ENCODE data around the gene CCER1. TPM values are rescaled to one million over a fixed set of nuclear protein-coding genes. Genes with fewer than 3 reads are reported as not detected.

The CCER1 gene
- total RNA-seq, 1 experiment from 2014 or later, result not detected

- no peaks in the 10 kb centered on the region for H3K9me3 ChIP-seq (ENCODE audit: control insufficient read depth, insufficient read depth, low read depth, low read length)
- H3K27ac ChIP-seq (ENCODE audit: low read length), result no peak overlapping the region
- no peak overlapping the region for H3K4me3 ChIP-seq (ENCODE audit: low read depth in 2 of 2, low read length in 2 of 2)
- ATAC-seq (no peak), DNase-seq (ENCODE audit: low read depth, low spot score) (peak; percentile 5)
- ChIA-PET CTCF (no interaction called here), POLR2A (no interaction called here)
- H3K4me1 ChIP-seq (ENCODE audit: control insufficient read depth, insufficient read depth, low read length), result no peaks in the 10 kb centered on the region
- H3K36me3 ChIP-seq (ENCODE audit: control insufficient read depth, insufficient read depth, low read length), result no peaks in the 10 kb centered on the region
- TF ChIP-seq TCF7L2 (IDR thresholded peaks at IDR 0.05; ENCODE audit: low read depth, low read length), result no peak
- peak; percentile 73 for TF ChIP-seq CTCF (IDR thresholded peaks at IDR 0.05)
- in situ Hi-C loops (cut with HindIII; ENCODE audit: low pct_unique_long_range_greater_than_20kb, low sequenced_read_pairs), result no loop called here
- intact Hi-C loops (cut with micrococcal nuclease; ENCODE audit: unreplicated experiment), result no loop called here
- no peaks in the 10 kb centered on the region for H3K27me3 ChIP-seq (ENCODE audit: control insufficient read depth, insufficient read depth, low read length)
- BruUV-seq (replicated peaks), result no TSS peak
Measured at GRCh38 chr12:90909069-90909770, 45.8 kb downstream of the CCER1 start.

- TF ChIP-seq CTCF (IDR thresholded peaks at IDR 0.05) (no peak), POLR2AphosphoS5 (IDR thresholded peaks at IDR 0.05; ENCODE audit: low read depth, low read length) (no peak), TCF7L2 (IDR thresholded peaks at IDR 0.05; ENCODE audit: low read depth, low read length) (no peak)
- in situ Hi-C loops (cut with HindIII; ENCODE audit: low pct_unique_long_range_greater_than_20kb, low sequenced_read_pairs) (no loop called here), intact Hi-C loops (cut with micrococcal nuclease; ENCODE audit: unreplicated experiment) (no loop called here)
- ChIA-PET POLR2A (no interaction called here), CTCF (no interaction called here)
- Histone ChIP-seq H3K4me3 (ENCODE audit: low read depth in 2 of 2, low read length in 2 of 2) (no peak overlapping the region), H3K27me3 (ENCODE audit: control insufficient read depth, insufficient read depth, low read length) (no peaks in the 10 kb centered on the region), H3K27ac (ENCODE audit: low read length) (no peak overlapping the region), H3K4me1 (ENCODE audit: control insufficient read depth, insufficient read depth, low read length) (no peaks in the 10 kb centered on the region), H3K36me3 (ENCODE audit: control insufficient read depth, insufficient read depth, low read length) (no peaks in the 10 kb centered on the region), H3K9me3 (ENCODE audit: control insufficient read depth, insufficient read depth, low read depth, low read length) (no peaks in the 10 kb centered on the region)
- DNase-seq (ENCODE audit: low read depth, low spot score) (no peak), ATAC-seq (no peak)
- no TSS peak for BruUV-seq (replicated peaks)
Measured at GRCh38 chr12:90908465-90908864, 46.5 kb downstream of the CCER1 start.

GRCh38 chr12:90905691-90906370 lies 49.1 kb downstream of the CCER1 start:
- DNase-seq (ENCODE audit: low read depth, low spot score), result no peak
- ChIA-PET CTCF (no interaction called here), POLR2A (no interaction called here)

More at GRCh38 chr12:90905691-90906370, 49.1 kb downstream of the CCER1 start:
- ATAC-seq, result no peak
- no peaks in the 10 kb centered on the region; the same call in 1 of the 2 replicates for H3K9me3 ChIP-seq (ENCODE audit: control insufficient read depth, insufficient read depth, low read depth, low read length)
- H3K4me1 ChIP-seq (ENCODE audit: control insufficient read depth, insufficient read depth, low read length), result no peaks in the 10 kb centered on the region
- intact Hi-C loops (cut with micrococcal nuclease; ENCODE audit: unreplicated experiment), result no loop called here
- no peak overlapping the region for H3K27ac ChIP-seq (ENCODE audit: low read length)
- BruUV-seq (replicated peaks), result no TSS peak
- in situ Hi-C loops (cut with HindIII; ENCODE audit: low pct_unique_long_range_greater_than_20kb, low sequenced_read_pairs), result no loop called here
- H3K27me3 ChIP-seq (ENCODE audit: control insufficient read depth, insufficient read depth, low read length), result no peaks in the 10 kb centered on the region
- TF ChIP-seq TCF7L2 (IDR thresholded peaks at IDR 0.05; ENCODE audit: low read depth, low read length), result no peak
- TF ChIP-seq CTCF (IDR thresholded peaks at IDR 0.05), result no peak
- no peak for TF ChIP-seq POLR2AphosphoS5 (IDR thresholded peaks at IDR 0.05; ENCODE audit: low read depth, low read length)
- TF ChIP-seq REST (IDR thresholded peaks at IDR 0.05; ENCODE audit: insufficient read depth in 1 of 2, low read depth in 2 of 2, low read length in 1 of 2), result no peak
- no peaks in the 10 kb centered on the region for H3K36me3 ChIP-seq (ENCODE audit: control insufficient read depth, insufficient read depth, low read length)
- H3K4me3 ChIP-seq (ENCODE audit: low read depth in 2 of 2, low read length in 2 of 2), result no peak overlapping the region

Measured in Panc1 (cell line).